ENCODE measurements around the gene GRK7. TPM values are rescaled to one million over a fixed set of nuclear protein-coding genes. Genes with fewer than 3 reads are reported as not detected.

GRK7 gene
- total RNA-seq, 1 donor from 2014 or later: not detected

GRCh38 chr3:141767066-141767465 lies 3.9 kb downstream of the GRK7 start:
- no peaks in the 10 kb centered on the region for H4K20me1 ChIP-seq (ENCODE audit: insufficient read depth, low read length)
- Mint-ChIP-seq H3K27ac (ENCODE audit: unreplicated experiment) (no peak overlapping the region), H3K4me1 (ENCODE audit: low read depth, unreplicated experiment) (peaks cover 9% of the 10 kb centered on the region), H3K4me3 (ENCODE audit: unreplicated experiment) (no peak overlapping the region), H3K9me3 (ENCODE audit: unreplicated experiment) (no peaks in the 10 kb centered on the region), H3K36me3 (ENCODE audit: low read depth, unreplicated experiment) (no peaks in the 10 kb centered on the region), H3K27me3 (ENCODE audit: low read depth, unreplicated experiment) (no peaks in the 10 kb centered on the region)
- no peak for TF ChIP-seq EZH2 (IDR thresholded peaks at IDR 0.05; ENCODE audit: insufficient read depth, low read length)
- TF ChIP-seq CTCF (IDR thresholded peaks at IDR 0.05; ENCODE audit: insufficient read depth, low read depth, low read length): no peak
- H3K36me3 ChIP-seq (ENCODE audit: insufficient read depth, low read length): no peaks in the 10 kb centered on the region
- no peak overlapping the region for H2AFZ ChIP-seq (ENCODE audit: low read depth, low read length)
- H3K27ac ChIP-seq (ENCODE audit: low read depth, low read length): no peak overlapping the region
- H3K9ac ChIP-seq (ENCODE audit: low read length): no peak overlapping the region
- H3K4me3 ChIP-seq (ENCODE audit: insufficient read depth, low read depth, low read length): no peak overlapping the region
- no peaks in the 10 kb centered on the region for H3K9me3 ChIP-seq (ENCODE audit: insufficient read depth, low read depth, low read length)
- no peaks in the 10 kb centered on the region for H3K27me3 ChIP-seq (ENCODE audit: insufficient read depth, low read length)
- FAIRE-seq (no peak), DNase-seq (ENCODE audit: low read depth) (no peak)
- no peaks in the 10 kb centered on the region for H3K4me1 ChIP-seq (ENCODE audit: insufficient read depth, low read length)
- H3K79me2 ChIP-seq (ENCODE audit: insufficient read depth, low read length): no peaks in the 10 kb centered on the region
- H3K4me2 ChIP-seq (ENCODE audit: low read length): no peak overlapping the region

GRCh38 chr3:141769221-141769894 lies 6.2 kb downstream of the GRK7 start:
- FAIRE-seq (no peak), DNase-seq (ENCODE audit: low read depth) (peak; percentile 34)
- Histone ChIP-seq H3K27me3 (ENCODE audit: insufficient read depth, low read length) (no peaks in the 10 kb centered on the region), H4K20me1 (ENCODE audit: insufficient read depth, low read length) (no peaks in the 10 kb centered on the region), H2AFZ (ENCODE audit: low read depth, low read length) (no peak overlapping the region), H3K9ac (ENCODE audit: low read length) (no peak overlapping the region), H3K27ac (ENCODE audit: low read depth, low read length) (no peak overlapping the region), H3K9me3 (ENCODE audit: insufficient read depth, low read depth, low read length) (no peaks in the 10 kb centered on the region), H3K4me2 (ENCODE audit: low read length) (no peak overlapping the region), H3K4me3 (ENCODE audit: insufficient read depth, low read depth, low read length) (no peak overlapping the region), H3K79me2 (ENCODE audit: insufficient read depth, low read length) (no peaks in the 10 kb centered on the region), H3K36me3 (ENCODE audit: insufficient read depth, low read length) (no peaks in the 10 kb centered on the region), H3K4me1 (ENCODE audit: insufficient read depth, low read length) (no peaks in the 10 kb centered on the region)
- H3K4me3 Mint-ChIP-seq (ENCODE audit: unreplicated experiment): no peak overlapping the region
- no peaks in the 10 kb centered on the region for H3K9me3 Mint-ChIP-seq (ENCODE audit: unreplicated experiment)
- no peak overlapping the region for H3K27ac Mint-ChIP-seq (ENCODE audit: unreplicated experiment)
- TF ChIP-seq CTCF (IDR thresholded peaks at IDR 0.05; ENCODE audit: insufficient read depth, low read depth, low read length) (no peak), EZH2 (IDR thresholded peaks at IDR 0.05; ENCODE audit: insufficient read depth, low read length) (no peak)
- H3K27me3 Mint-ChIP-seq (ENCODE audit: low read depth, unreplicated experiment): no peaks in the 10 kb centered on the region
- H3K36me3 Mint-ChIP-seq (ENCODE audit: low read depth, unreplicated experiment): no peaks in the 10 kb centered on the region
- peaks cover 9% of the 10 kb centered on the region for H3K4me1 Mint-ChIP-seq (ENCODE audit: low read depth, unreplicated experiment)

- no peak for FAIRE-seq
Observed at GRCh38 chr3:141773676-141774075, 10.5 kb downstream of the GRK7 start.

More at GRCh38 chr3:141773676-141774075, 10.5 kb downstream of the GRK7 start:
- TF ChIP-seq EZH2 (IDR thresholded peaks at IDR 0.05; ENCODE audit: insufficient read depth, low read length): no peak
- TF ChIP-seq CTCF (IDR thresholded peaks at IDR 0.05; ENCODE audit: insufficient read depth, low read depth, low read length): no peak
- Histone ChIP-seq H3K4me2 (ENCODE audit: low read length) (no peak overlapping the region), H3K4me3 (ENCODE audit: insufficient read depth, low read depth, low read length) (no peak overlapping the region), H4K20me1 (ENCODE audit: insufficient read depth, low read length) (no peaks in the 10 kb centered on the region), H3K4me1 (ENCODE audit: insufficient read depth, low read length) (no peaks in the 10 kb centered on the region), H3K27me3 (ENCODE audit: insufficient read depth, low read length) (no peaks in the 10 kb centered on the region), H3K79me2 (ENCODE audit: insufficient read depth, low read length) (no peaks in the 10 kb centered on the region), H3K27ac (ENCODE audit: low read depth, low read length) (no peak overlapping the region), H2AFZ (ENCODE audit: low read depth, low read length) (no peak overlapping the region), H3K36me3 (ENCODE audit: insufficient read depth, low read length) (no peaks in the 10 kb centered on the region), H3K9me3 (ENCODE audit: insufficient read depth, low read depth, low read length) (no peaks in the 10 kb centered on the region), H3K9ac (ENCODE audit: low read length) (no peak overlapping the region)
- Mint-ChIP-seq H3K36me3 (ENCODE audit: low read depth, unreplicated experiment) (no peaks in the 10 kb centered on the region), H3K4me3 (ENCODE audit: unreplicated experiment) (no peak overlapping the region), H3K27me3 (ENCODE audit: low read depth, unreplicated experiment) (peaks cover 2% of the 10 kb centered on the region), H3K4me1 (ENCODE audit: low read depth, unreplicated experiment) (peaks cover 9% of the 10 kb centered on the region), H3K9me3 (ENCODE audit: unreplicated experiment) (no peaks in the 10 kb centered on the region), H3K27ac (ENCODE audit: unreplicated experiment) (no peak overlapping the region)
- no peak for DNase-seq (ENCODE audit: low read depth)
